SU-DHL-6 (cell line): ENCODE results near the gene PHB1.

ENCODE experiments used
- H2AFZ ChIP-seq: fragments of 200-600 bp; sonication (generic); 2 replicates; pipeline ENCODE4 v1.6.1; 2014; ENCODE audit warnings: low read depth, mild to moderate bottlenecking, moderate library complexity, mixed read lengths, antibody characterized with exemption, low read length; ENCODE audit not compliant: severe bottlenecking
- H3F3A ChIP-seq: fragments of 200-600 bp; shearing (Covaris generic); 2 replicates; pipeline ENCODE4 v1.6.0; 2016; ENCODE audit warnings: antibody characterized with exemption, mild to moderate bottlenecking; ENCODE audit not compliant: insufficient read depth
- H3K27ac ChIP-seq: fragments of 200-600 bp; sonication (generic); 2 replicates; pipeline ENCODE4 v1.5.1; 2016; ENCODE audit warnings: low read depth, mild to moderate bottlenecking, low read length, moderate library complexity, mixed read lengths
- H3K27me3 ChIP-seq: fragments of 200-600 bp; sonication (generic), shearing (Covaris generic); 2 replicates; pipeline ENCODE4 v1.6.0; 2014; ENCODE audit warnings: mild to moderate bottlenecking, low read length
- H3K36me3 ChIP-seq: fragments of 200-600 bp; sonication (generic); 2 replicates; pipeline ENCODE4 v1.6.1; 2014; ENCODE audit warnings: mild to moderate bottlenecking, low read length, mixed read lengths
- H3K4me2 ChIP-seq: fragments of 300-600, 200-600 bp; shearing (Covaris generic), sonication (generic); 2 replicates; pipeline ENCODE4 v1.6.0; 2014; ENCODE audit warnings: low read length, low read depth, mild to moderate bottlenecking; ENCODE audit not compliant: poor library complexity, severe bottlenecking
- H3K4me3 ChIP-seq: fragments of 200-600 bp; sonication (generic); 2 replicates; pipeline ENCODE4 v1.5.1; 2014; ENCODE audit warnings: antibody characterized with exemption, low read length, mild to moderate bottlenecking, mixed read lengths; ENCODE audit not compliant: insufficient read depth, poor library complexity, severe bottlenecking
- H3K79me2 ChIP-seq: fragments of 200-600 bp; sonication (generic); 2 replicates; pipeline ENCODE4 v1.6.1; 2014; ENCODE audit warnings: mild to moderate bottlenecking, low read length, moderate library complexity; ENCODE audit not compliant: insufficient read depth
- H3K9ac ChIP-seq: fragments of 200-600 bp; sonication (generic); 2 replicates; pipeline ENCODE4 v1.7.0; 2014; ENCODE audit warnings: mild to moderate bottlenecking, low read length
- H3K9me2 ChIP-seq: fragments of 200-600 bp; sonication (generic); replicated peaks from 2 replicates; pipeline ENCODE4 v1.6.1; 2014; ENCODE audit warnings: low read length; ENCODE audit not compliant: insufficient read depth
- H3K9me3 ChIP-seq: fragments of 200-600 bp; sonication (generic); 2 replicates; pipeline ENCODE4 v1.6.1; 2014; ENCODE audit warnings: low read length, mixed read lengths; ENCODE audit not compliant: insufficient read depth
- H4K20me1 ChIP-seq: fragments of 200-600 bp; sonication (generic); 2 replicates; pipeline ENCODE4 v1.6.1; 2014; ENCODE audit warnings: low read depth, mild to moderate bottlenecking, antibody characterized with exemption, low read length, moderate library complexity, mixed read lengths
- EZH2phosphoT487 ChIP-seq: fragments of 200-600 bp; sonication (generic), shearing (Covaris generic); conservative IDR thresholded peaks from 2 replicates; pipeline ENCODE4 v1.6.1; 2018; ENCODE audit warnings: mild to moderate bottlenecking, antibody characterized with exemption, low read length, moderate library complexity, mixed read lengths
- TF ChIP-seq, protein P1 (sequence below): fragments of 200-600 bp; sonication (generic); IDR thresholded peaks from one replicate; pipeline ENCODE4 v1.5.1; 2017; ENCODE audit warnings: antibody characterized with exemption, mild to moderate bottlenecking, low read length, moderate library complexity; ENCODE audit not compliant: insufficient read depth, poor library complexity, severe bottlenecking

PHB1 gene

DNA sequence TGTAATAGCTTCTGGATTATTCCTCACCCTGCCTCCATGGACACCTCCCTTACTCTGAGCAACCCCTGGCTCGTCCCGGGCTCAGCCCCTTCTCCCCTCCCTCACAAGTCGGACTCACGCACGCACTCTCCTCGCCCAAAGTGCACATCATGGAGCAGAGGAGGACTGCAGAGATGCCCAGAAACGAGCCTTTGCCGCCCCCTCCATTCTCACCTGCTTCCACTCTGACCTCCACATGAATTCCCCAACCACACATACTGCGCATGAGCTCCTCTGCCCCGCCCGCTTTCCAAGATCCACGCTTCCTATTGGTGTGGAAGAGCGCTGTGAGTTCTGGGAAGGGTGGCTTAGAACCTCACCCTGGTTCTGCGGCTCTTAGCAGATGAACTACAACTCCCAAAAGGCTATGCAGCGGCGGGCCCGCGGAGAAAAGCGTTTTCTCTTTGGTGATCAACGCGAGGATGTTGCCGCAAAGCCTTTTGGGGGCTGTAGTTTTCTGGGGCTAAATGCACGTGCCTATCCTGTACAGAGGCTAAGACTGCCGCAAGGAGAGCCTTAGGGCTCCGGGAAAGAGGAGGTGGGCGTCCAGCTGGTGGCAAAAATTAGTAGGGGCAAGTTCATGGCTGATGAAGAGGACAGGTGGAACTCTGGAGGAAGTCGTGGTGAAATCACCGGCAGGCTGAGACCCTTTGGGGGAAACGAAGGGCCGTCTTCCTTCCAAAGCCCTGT, at the start of gene PHB1:
Gene PHB1, minus strand, starts transcription at position 261 of the 729 bp plus-strand sequence. CDS start 1,618 bp downstream, outside the sequence.
- Histone ChIP-seq H3K27ac (no peak within 1 kb of the TSS), H4K20me1 (no peaks in the 10 kb centered on the region)

GRCh38 chr17:49464049-49464448, 49.4 kb upstream of the PHB1 start:
- TF ChIP-seq, protein P1, sequence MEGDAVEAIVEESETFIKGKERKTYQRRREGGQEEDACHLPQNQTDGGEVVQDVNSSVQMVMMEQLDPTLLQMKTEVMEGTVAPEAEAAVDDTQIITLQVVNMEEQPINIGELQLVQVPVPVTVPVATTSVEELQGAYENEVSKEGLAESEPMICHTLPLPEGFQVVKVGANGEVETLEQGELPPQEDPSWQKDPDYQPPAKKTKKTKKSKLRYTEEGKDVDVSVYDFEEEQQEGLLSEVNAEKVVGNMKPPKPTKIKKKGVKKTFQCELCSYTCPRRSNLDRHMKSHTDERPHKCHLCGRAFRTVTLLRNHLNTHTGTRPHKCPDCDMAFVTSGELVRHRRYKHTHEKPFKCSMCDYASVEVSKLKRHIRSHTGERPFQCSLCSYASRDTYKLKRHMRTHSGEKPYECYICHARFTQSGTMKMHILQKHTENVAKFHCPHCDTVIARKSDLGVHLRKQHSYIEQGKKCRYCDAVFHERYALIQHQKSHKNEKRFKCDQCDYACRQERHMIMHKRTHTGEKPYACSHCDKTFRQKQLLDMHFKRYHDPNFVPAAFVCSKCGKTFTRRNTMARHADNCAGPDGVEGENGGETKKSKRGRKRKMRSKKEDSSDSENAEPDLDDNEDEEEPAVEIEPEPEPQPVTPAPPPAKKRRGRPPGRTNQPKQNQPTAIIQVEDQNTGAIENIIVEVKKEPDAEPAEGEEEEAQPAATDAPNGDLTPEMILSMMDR = no peak
- TF ChIP-seq EZH2phosphoT487 = no peak
- Histone ChIP-seq H3K27ac (no peak overlapping the region), H3K9me3 (no peaks in the 10 kb centered on the region), H2AFZ (no peak overlapping the region), H3K79me2 (no peaks in the 10 kb centered on the region), H4K20me1 (no peaks in the 10 kb centered on the region), H3F3A (no peaks in the 10 kb centered on the region), H3K27me3 (no peaks in the 10 kb centered on the region), H3K4me3 (no peak overlapping the region), H3K9me2 (no peaks in the 10 kb centered on the region), H3K9ac (no peak overlapping the region), H3K4me2 (no peak overlapping the region), H3K36me3 (no peaks in the 10 kb centered on the region)

More for the DNA sequence above, at the start of gene PHB1:
- H3K4me3 ChIP-seq = peak within 1 kb of the TSS; percentile 82
- H3K9me3 ChIP-seq = no peaks in the 10 kb centered on the region
- H3K9me2 ChIP-seq = no peaks in the 10 kb centered on the region
- H3F3A ChIP-seq = peaks cover 9% of the 10 kb centered on the region; the same call in 1 of the 2 replicates
- peak within 1 kb of the TSS; percentile 90 for H3K4me2 ChIP-seq
- no peaks in the 10 kb centered on the region for H3K36me3 ChIP-seq
- H2AFZ ChIP-seq = peak within 1 kb of the TSS; percentile 92
- H3K27me3 ChIP-seq = no peaks in the 10 kb centered on the region
- peaks cover 15% of the 10 kb centered on the region for H3K79me2 ChIP-seq
- TF ChIP-seq, protein P1 = no peak
- no peak for TF ChIP-seq EZH2phosphoT487
- H3K9ac ChIP-seq = peak within 1 kb of the TSS; percentile 77

GRCh38 chr17:49461580-49461979, 46.9 kb upstream of the PHB1 start:
- no peak for TF ChIP-seq EZH2phosphoT487
- TF ChIP-seq, protein P1 = no peak
- H3K9me3 ChIP-seq = no peaks in the 10 kb centered on the region
- no peak overlapping the region for H2AFZ ChIP-seq
- no peaks in the 10 kb centered on the region for H3K27me3 ChIP-seq
- no peak overlapping the region for H3K27ac ChIP-seq
- H3K36me3 ChIP-seq = no peaks in the 10 kb centered on the region
- no peaks in the 10 kb centered on the region for H3F3A ChIP-seq
- H3K79me2 ChIP-seq = no peaks in the 10 kb centered on the region
- H3K9ac ChIP-seq = no peak overlapping the region
- H3K9me2 ChIP-seq = no peaks in the 10 kb centered on the region
- no peak overlapping the region for H3K4me3 ChIP-seq
- H4K20me1 ChIP-seq = no peaks in the 10 kb centered on the region
- H3K4me2 ChIP-seq = no peak overlapping the region
